Thyroid gland (tissue), 4 donors: ENCODE measurements around the gene CAMTA1. TPM values are rescaled to one million over a fixed set of nuclear protein-coding genes. Genes with fewer than 3 reads are reported as not detected.

Experiments
- DNase-seq, 2 donors: peaks; one replicate each; pipeline ENCODE4 v3.0.0-alpha.2; 2019
- H3K27ac ChIP-seq, 3 donors: fragments of 200-600 bp; sonication (generic); 1 replicate in 2 of 3; 2 replicates in 1 of 3; pipeline ENCODE4 v1.5.1; 2016 to 2019; ENCODE audit warnings: mild to moderate bottlenecking in 1 of 3, moderate library complexity in 1 of 3
- H3K27me3 ChIP-seq: fragments of 200-600 bp; sonication (generic); one replicate; pipeline ENCODE4 v1.5.1; 2019
- H3K36me3 ChIP-seq, 2 donors: fragments of 200-600 bp; sonication (generic); one replicate each; pipeline ENCODE4 v1.5.1; 2016 to 2019
- H3K4me1 ChIP-seq, 2 donors: fragments of 200-600 bp; sonication (generic); one replicate each; pipeline ENCODE4 v1.5.1; 2017 to 2019
- H3K4me3 ChIP-seq, 3 donors: fragments of 200-600 bp; sonication (generic); replicated peaks in 1 of 3; 1 replicate in 2 of 3; 2 replicates in 1 of 3; pipeline ENCODE4 v1.5.1; 2016; ENCODE audit warnings: mild to moderate bottlenecking in 1 of 3
- H3K9me3 ChIP-seq: fragments of 200-600 bp; sonication (generic); one replicate; pipeline ENCODE4 v1.5.1; 2017
- POLR2A ChIP-seq, 2 donors: fragments of 450-650 bp; IDR thresholded peaks; one replicate each; pipeline ENCODE4 v1.6.1; 2017; ENCODE audit warnings: antibody characterized with exemption in 2 of 2, mild to moderate bottlenecking in 2 of 2, moderate library complexity in 1 of 2
- WGBS, 2 donors: methylation state at CpG; one replicate each; pipeline ENCODE4 v1.1.5; 2017; 5-methylcytosine and 5-hydroxymethylcytosine counted together
- intact Hi-C: fragments of 100-400 bp; cut with DNase I; formaldehyde crosslinking; loops from one replicate; pipeline ENCODE4 v1.15.1; 2023
- total RNA-seq, 4 donors: library from RNA; depleted of rRNA; stranded (reverse); fragments of >200 nt; gene quantifications; one replicate each; pipeline ENCODE4 v1.2.3, GENCODE V29; 2016
- TF ChIP-seq, protein P1 (sequence below), 6 experiments: fragments of 200-600 bp in 3 of 6; fragments of 450-650 bp in 3 of 6; sonication (generic) in 3 of 6; IDR thresholded peaks; one replicate each; pipeline ENCODE4 v1.5.1; 2016 to 2019; ENCODE audit warnings: antibody characterized with exemption in 6 of 6, mild to moderate bottlenecking in 2 of 6, inconsistent platforms in 1 of 6, moderate library complexity in 1 of 6

Gene CAMTA1
- total RNA-seq, 4 donors from 2014 or later: 63.9 to 124 (median 101) TPM

DNA sequence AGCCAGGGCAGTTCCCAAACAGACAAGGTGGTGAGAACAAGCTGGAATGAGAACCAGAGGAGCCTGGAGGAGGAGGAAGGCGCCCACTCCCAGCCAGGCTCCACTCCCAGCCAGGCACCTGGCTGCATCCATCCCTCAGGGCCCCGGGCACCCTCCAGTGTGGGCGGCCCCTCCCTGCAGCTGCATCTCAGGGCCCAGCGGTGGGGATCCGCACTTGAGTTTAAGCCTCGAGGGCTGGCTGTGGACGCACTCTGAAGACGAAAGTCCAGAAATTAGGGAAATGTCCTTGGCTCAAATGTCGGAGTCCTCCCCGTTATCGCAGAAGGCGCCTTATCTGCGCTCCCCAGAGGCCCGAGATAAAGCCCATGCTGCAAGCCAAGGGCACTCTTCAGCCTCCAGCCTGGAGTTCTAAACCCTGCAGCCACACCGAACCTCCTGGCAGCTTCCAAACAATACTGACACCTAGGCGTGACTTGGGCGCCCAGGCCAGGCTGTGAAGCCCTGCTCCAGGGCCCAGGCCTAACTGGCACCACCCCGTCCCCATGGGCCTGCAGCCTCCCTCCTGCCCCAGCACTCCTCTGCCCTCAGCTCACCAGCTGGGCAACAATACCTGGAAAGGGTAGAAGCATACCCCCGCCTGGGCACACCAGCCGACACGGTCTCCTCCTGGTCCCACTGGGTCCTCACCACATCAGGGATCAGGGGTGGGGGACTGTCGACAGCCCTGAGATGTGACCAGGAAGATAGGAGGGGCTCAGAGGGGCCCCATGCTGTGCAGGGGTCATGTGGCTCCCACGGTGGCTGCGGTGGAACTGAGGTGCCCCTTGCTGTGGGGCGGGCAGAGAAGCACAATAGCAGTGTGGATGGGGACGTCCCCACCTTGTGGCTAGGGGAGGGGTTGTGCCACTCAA is 801.0 kb downstream of the CAMTA1 start:
- DNase-seq: no peak
- no peaks in the 10 kb centered on the region for H3K36me3 ChIP-seq
- H3K4me1 ChIP-seq: no peaks in the 10 kb centered on the region
- WGBS, 2 donors: 72 to 85% methylated on average over 18 to 24 of the region's 26 CpGs
- no peak overlapping the region for H3K27ac ChIP-seq
- no peaks in the 10 kb centered on the region for H3K9me3 ChIP-seq
- intact Hi-C loops: no loop called here
- H3K27me3 ChIP-seq: no peaks in the 10 kb centered on the region
- no peak for TF ChIP-seq POLR2A (IDR thresholded peaks at IDR 0.05)
- TF ChIP-seq, protein P1, sequence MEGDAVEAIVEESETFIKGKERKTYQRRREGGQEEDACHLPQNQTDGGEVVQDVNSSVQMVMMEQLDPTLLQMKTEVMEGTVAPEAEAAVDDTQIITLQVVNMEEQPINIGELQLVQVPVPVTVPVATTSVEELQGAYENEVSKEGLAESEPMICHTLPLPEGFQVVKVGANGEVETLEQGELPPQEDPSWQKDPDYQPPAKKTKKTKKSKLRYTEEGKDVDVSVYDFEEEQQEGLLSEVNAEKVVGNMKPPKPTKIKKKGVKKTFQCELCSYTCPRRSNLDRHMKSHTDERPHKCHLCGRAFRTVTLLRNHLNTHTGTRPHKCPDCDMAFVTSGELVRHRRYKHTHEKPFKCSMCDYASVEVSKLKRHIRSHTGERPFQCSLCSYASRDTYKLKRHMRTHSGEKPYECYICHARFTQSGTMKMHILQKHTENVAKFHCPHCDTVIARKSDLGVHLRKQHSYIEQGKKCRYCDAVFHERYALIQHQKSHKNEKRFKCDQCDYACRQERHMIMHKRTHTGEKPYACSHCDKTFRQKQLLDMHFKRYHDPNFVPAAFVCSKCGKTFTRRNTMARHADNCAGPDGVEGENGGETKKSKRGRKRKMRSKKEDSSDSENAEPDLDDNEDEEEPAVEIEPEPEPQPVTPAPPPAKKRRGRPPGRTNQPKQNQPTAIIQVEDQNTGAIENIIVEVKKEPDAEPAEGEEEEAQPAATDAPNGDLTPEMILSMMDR (IDR thresholded peaks at IDR 0.05): no peak
- H3K4me3 ChIP-seq: no peak overlapping the region

DNA sequence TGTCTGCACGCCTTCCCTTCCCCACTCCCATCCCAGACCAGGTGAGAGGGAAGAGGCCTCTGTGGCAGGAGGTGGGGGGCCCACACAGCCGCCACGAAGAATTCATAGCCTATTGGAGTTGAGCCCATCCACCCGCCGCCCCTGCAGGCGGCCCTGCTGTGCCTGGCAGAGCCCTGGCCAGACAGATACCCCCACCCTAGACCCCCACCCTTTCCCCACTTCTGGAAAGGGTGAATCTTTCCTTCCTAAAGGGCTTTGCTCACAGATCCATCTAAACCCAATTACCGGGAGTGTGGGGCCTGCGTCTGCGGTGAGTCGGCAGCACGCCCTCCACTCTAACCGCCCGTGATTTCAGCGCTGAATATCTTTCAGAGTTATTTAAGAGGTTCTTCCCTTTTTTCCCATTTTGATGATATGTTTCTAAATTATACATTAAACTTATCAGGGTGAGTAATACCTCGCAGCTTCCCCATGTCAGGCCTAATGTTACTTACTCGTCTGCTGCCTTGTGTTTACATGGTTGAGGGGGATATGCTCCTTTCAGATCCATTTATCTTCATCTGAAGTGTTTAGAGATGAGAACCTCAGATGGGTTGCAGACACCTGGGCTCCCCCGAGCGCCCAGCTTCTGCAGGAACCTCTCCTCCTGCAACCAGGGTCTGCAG is 802.0 kb downstream of the CAMTA1 start:
- H3K27me3 ChIP-seq: no peaks in the 10 kb centered on the region
- H3K4me3 ChIP-seq: no peak overlapping the region
- 94 to 96% methylated on average over 18 of the region's 18 CpGs for WGBS, 2 donors
- TF ChIP-seq, protein P1 (IDR thresholded peaks at IDR 0.05): no peak
- no peak for TF ChIP-seq POLR2A (IDR thresholded peaks at IDR 0.05)
- H3K9me3 ChIP-seq: no peaks in the 10 kb centered on the region
- intact Hi-C loops: no loop called here
- no peak overlapping the region for H3K27ac ChIP-seq
- no peaks in the 10 kb centered on the region for H3K36me3 ChIP-seq
- DNase-seq: no peak
- no peaks in the 10 kb centered on the region for H3K4me1 ChIP-seq

DNA sequence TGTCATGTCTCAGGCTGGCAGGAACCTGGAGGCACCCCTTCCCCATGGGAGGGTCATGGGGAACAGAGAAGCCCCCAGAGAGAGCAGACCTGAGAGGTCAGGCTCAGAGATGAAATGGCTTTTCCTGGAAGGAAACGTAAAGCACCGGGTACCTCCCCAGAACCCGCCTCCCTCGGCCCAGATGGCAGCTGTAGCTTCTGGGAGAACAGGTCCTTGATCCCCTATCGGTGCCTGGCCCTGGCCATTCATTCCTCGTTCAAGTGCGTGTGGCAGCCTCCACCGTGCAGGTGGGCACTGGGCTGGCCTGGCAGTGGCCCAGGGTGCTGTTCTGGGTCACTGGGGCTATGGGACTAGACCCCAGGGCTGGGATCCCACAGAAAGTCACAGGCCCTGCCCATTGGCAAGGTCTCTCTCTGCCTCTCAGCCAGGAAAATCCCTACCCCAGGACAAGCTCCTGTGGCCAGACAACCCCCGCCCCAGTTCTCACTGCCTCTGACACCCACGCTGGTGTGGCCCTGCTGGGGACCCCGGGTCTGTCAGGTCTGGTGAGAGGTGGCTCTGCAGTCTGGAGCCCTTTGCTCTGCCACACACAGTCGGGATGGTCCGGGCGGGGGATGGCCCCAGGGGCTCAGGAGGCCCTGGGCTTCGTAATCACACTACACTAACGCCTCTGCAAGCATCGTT is 802.7 kb downstream of the CAMTA1 start:
- WGBS, 2 donors: 69 to 74% methylated on average over 14 of the region's 17 CpGs
- no peak for TF ChIP-seq POLR2A (IDR thresholded peaks at IDR 0.05)
- TF ChIP-seq, protein P1 (IDR thresholded peaks at IDR 0.05): no peak
- no peaks in the 10 kb centered on the region for H3K9me3 ChIP-seq
- no peak overlapping the region for H3K27ac ChIP-seq
- no peaks in the 10 kb centered on the region for H3K4me1 ChIP-seq
- no peak overlapping the region for H3K4me3 ChIP-seq
- no peaks in the 10 kb centered on the region for H3K36me3 ChIP-seq
- no peak for DNase-seq
- intact Hi-C loops: no loop called here
- H3K27me3 ChIP-seq: no peaks in the 10 kb centered on the region

DNA sequence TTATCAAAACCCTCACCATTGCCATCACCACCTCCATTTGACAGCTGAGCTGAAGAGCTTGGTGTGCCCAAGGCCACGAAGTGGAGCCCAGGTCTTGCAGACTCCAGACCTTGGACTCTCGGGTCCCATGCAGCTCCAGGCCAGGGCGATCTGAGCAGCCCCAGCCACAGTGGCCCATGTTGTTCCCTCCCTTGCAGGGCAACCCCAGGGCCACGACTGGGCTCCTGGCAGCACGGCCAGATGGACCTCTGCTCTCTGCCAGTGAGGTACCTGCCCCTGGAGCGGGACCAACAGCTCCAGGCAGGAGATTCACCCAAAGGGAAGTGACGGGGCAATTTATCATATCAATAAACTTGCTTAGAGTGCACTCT is 803.2 kb downstream of the CAMTA1 start:
- 82 to 100% methylated on average over 7 of the region's 7 CpGs for WGBS, 2 donors
- Histone ChIP-seq H3K27me3 (no peaks in the 10 kb centered on the region), H3K9me3 (no peaks in the 10 kb centered on the region), H3K4me1 (no peaks in the 10 kb centered on the region), H3K4me3 (no peak overlapping the region), H3K27ac (no peak overlapping the region), H3K36me3 (no peaks in the 10 kb centered on the region)
- intact Hi-C loops: no loop called here
- TF ChIP-seq, protein P1 (IDR thresholded peaks at IDR 0.05): no peak
- TF ChIP-seq POLR2A (IDR thresholded peaks at IDR 0.05): no peak
- DNase-seq: no peak
